GM04504 (cell line): ENCODE results near the gene RNF167.
A peak's percentile ranks its signal among the peaks of the same experiment; 100 is the strongest.
"Not testable (repeated sequence)": the region's sequence is repeated elsewhere in the genome, so short reads cannot be mapped to it uniquely, and the experiment has no call there.

ENCODE experiments used
- DNase-seq: peaks from one replicate; pipeline ENCODE4 v3.0.0-alpha.2; 2012; ENCODE audit warnings: low read depth

Gene RNF167

GRCh38 chr17:4902540-4902939 is 37.5 kb upstream of the RNF167 start:
- no peak for DNase-seq

GRCh38 chr17:4903051-4903818 is 36.8 kb upstream of the RNF167 start, which contains the start of gene CHRNE:
TSS of gene CHRNE (minus strand) at chr17:4903098. CDS start at chr17:4903063, 35 bp downstream.
- peak; percentile 42 for DNase-seq

GRCh38 chr17:4906642-4907041 is 33.4 kb upstream of the RNF167 start:
- DNase-seq, result not testable (repeated sequence)

- no peak for DNase-seq
Measured at GRCh38 chr17:4908301-4908700, 31.8 kb upstream of the RNF167 start.

GRCh38 chr17:4908711-4909496 is 31.2 kb upstream of the RNF167 start:
- DNase-seq, result peak; percentile 88

- no peak for DNase-seq
Measured at GRCh38 chr17:4913994-4914393, 26.1 kb upstream of the RNF167 start.

- DNase-seq, result not testable (repeated sequence)
Measured at GRCh38 chr17:4914551-4914950, 25.5 kb upstream of the RNF167 start.

GRCh38 chr17:4919511-4920047 is 20.5 kb upstream of the RNF167 start:
- no peak for DNase-seq

GRCh38 chr17:4920351-4921048 is 19.6 kb upstream of the RNF167 start:
- no peak for DNase-seq

GRCh38 chr17:4921320-4921719 is 18.7 kb upstream of the RNF167 start:
- no peak for DNase-seq

- not testable (repeated sequence) for DNase-seq
Measured at GRCh38 chr17:4926577-4927335, 13.3 kb upstream of the RNF167 start.

- DNase-seq, result no peak
Measured at GRCh38 chr17:4928881-4929280, 11.2 kb upstream of the RNF167 start.

- DNase-seq, result no peak
Measured at GRCh38 chr17:4931963-4932362, 8.1 kb upstream of the RNF167 start, which contains the start of gene GP1BA. TSS of gene GP1BA (plus strand) at chr17:4932277. CDS start at chr17:4932605, 328 bp downstream.

- DNase-seq, result no peak
Measured at GRCh38 chr17:4932756-4933155, 7.3 kb upstream of the RNF167 start.

GRCh38 chr17:4933646-4934045 is 6.4 kb upstream of the RNF167 start:
- DNase-seq, result no peak

- DNase-seq, result no peak
Measured at GRCh38 chr17:4934173-4934979, 5.7 kb upstream of the RNF167 start.

- no peak for DNase-seq
Measured at GRCh38 chr17:4935650-4936049, 4.4 kb upstream of the RNF167 start.

GRCh38 chr17:4936436-4936835 is 3.6 kb upstream of the RNF167 start:
- no peak for DNase-seq

GRCh38 chr17:4937553-4937952 is 2.5 kb upstream of the RNF167 start:
- DNase-seq, result no peak

- DNase-seq, result no peak
Measured at GRCh38 chr17:4938069-4938491, 2.0 kb upstream of the RNF167 start.
